Neural progenitor cell (in vitro differentiated cells): ENCODE results near the gene NFASC. TPM values are rescaled to one million over a fixed set of nuclear protein-coding genes. Genes with fewer than 3 reads are reported as not detected.
A peak's percentile ranks its signal among the peaks of the same experiment; 100 is the strongest.

Source experiments
- DNase-seq: peaks from one replicate; pipeline ENCODE4 v3.0.0-alpha.2; 2016; ENCODE audit warnings: low spot score
- H2AFZ ChIP-seq: fragments of 200-600 bp; sonication (generic); replicated peaks from 2 replicates; pipeline ENCODE4 v1.6.1; 2016; ENCODE audit warnings: antibody characterized with exemption
- H3F3A ChIP-seq: fragments of 200-600 bp; sonication (generic); 2 replicates; pipeline ENCODE4 v1.6.1; 2016; ENCODE audit warnings: antibody characterized with exemption, low read depth
- H3K27ac ChIP-seq: fragments of 200-600 bp; sonication (generic); 2 replicates; pipeline ENCODE4 v1.5.1; 2016; ENCODE audit warnings: mild to moderate bottlenecking
- H3K27me3 ChIP-seq: fragments of 200-600 bp; sonication (generic); 2 replicates; pipeline ENCODE4 v1.6.1; 2016; ENCODE audit warnings: mild to moderate bottlenecking, moderate library complexity
- H3K36me3 ChIP-seq: fragments of 200-600 bp; sonication (generic); 2 replicates; pipeline ENCODE4 v1.5.1; 2016
- H3K4me1 ChIP-seq: fragments of 200-600 bp; sonication (generic); 2 replicates; pipeline ENCODE4 v1.6.1; 2016; ENCODE audit warnings: mixed run types
- H3K4me2 ChIP-seq: fragments of 200-600 bp; sonication (generic); 2 replicates; pipeline ENCODE4 v1.6.1; 2016
- H3K4me3 ChIP-seq: fragments of 200-600 bp; sonication (generic); 2 replicates; pipeline ENCODE4 v1.5.1; 2016
- H3K79me2 ChIP-seq: fragments of 200-600 bp; sonication (generic); 2 replicates; pipeline ENCODE4 v1.6.1; 2016; ENCODE audit warnings: low read depth
- H3K9ac ChIP-seq: fragments of 200-600 bp; sonication (generic); 2 replicates; pipeline ENCODE4 v1.6.1; 2016
- H3K9me3 ChIP-seq: fragments of 200-600 bp; sonication (generic); 2 replicates; pipeline ENCODE4 v1.5.1; 2016; ENCODE audit warnings: low read depth
- H4K20me1 ChIP-seq: fragments of 200-600 bp; sonication (generic); 2 replicates; pipeline ENCODE4 v1.6.1; 2016; ENCODE audit warnings: low read depth
- H3K27ac Mint-ChIP-seq: 3 replicates; pipeline ENCODE4 v1.8.0; 2021; ENCODE audit warnings: mixed read lengths
- H3K27me3 Mint-ChIP-seq: 2 replicates; pipeline ENCODE4 v1.8.0; 2022; ENCODE audit warnings: low read depth, mild to moderate bottlenecking, inconsistent platforms, moderate library complexity, mixed read lengths; ENCODE audit not compliant: insufficient read depth
- H3K36me3 Mint-ChIP-seq: 3 replicates; pipeline ENCODE4 v1.8.0; 2021; ENCODE audit warnings: mixed read lengths
- H3K4me1 Mint-ChIP-seq: 3 replicates; pipeline ENCODE4 v1.8.0; 2021; ENCODE audit warnings: mixed read lengths
- H3K4me3 Mint-ChIP-seq: 3 replicates; pipeline ENCODE4 v1.8.0; 2021; ENCODE audit warnings: mild to moderate bottlenecking, moderate library complexity, mixed read lengths
- H3K9me3 Mint-ChIP-seq: 3 replicates; pipeline ENCODE4 v1.8.0; 2020; ENCODE audit warnings: mixed read lengths
- CTCF ChIP-seq: fragments of 200-600 bp; sonication (generic); IDR thresholded peaks from 2 replicates; pipeline ENCODE4 v1.5.1; 2017; ENCODE audit warnings: antibody characterized with exemption, mild to moderate bottlenecking
- EZH2 ChIP-seq: fragments of 200-600 bp; sonication (generic); IDR thresholded peaks from 2 replicates; pipeline ENCODE4 v1.6.1; 2017; ENCODE audit warnings: antibody characterized with exemption, mild to moderate bottlenecking, moderate library complexity
- EZH2phosphoT487 ChIP-seq: fragments of 200-600 bp; sonication (generic); IDR thresholded peaks from 2 replicates; pipeline ENCODE4 v1.6.1; 2017; ENCODE audit warnings: antibody characterized with exemption
- total RNA-seq: library from RNA; depleted of rRNA; stranded (reverse); fragments of >200 nt; gene quantifications from 2 replicates; pipeline ENCODE4 v1.2.3, GENCODE V29; 2015; ENCODE audit warnings: low replicate concordance

The NFASC gene
- total RNA-seq, 1 donor from 2014 or later: 2.5 TPM

- no peak overlapping the region for H3K9ac ChIP-seq
- Mint-ChIP-seq H3K4me1 (peaks cover 20% of the 10 kb centered on the region), H3K4me3 (no peak overlapping the region), H3K27ac (no peak overlapping the region), H3K36me3 (no peaks in the 10 kb centered on the region), H3K27me3 (peaks cover 12% of the 10 kb centered on the region), H3K9me3 (no peaks in the 10 kb centered on the region)
- H3F3A ChIP-seq: no peaks in the 10 kb centered on the region
- no peaks in the 10 kb centered on the region for H3K9me3 ChIP-seq
- peaks cover 3% of the 10 kb centered on the region for H3K4me1 ChIP-seq
- DNase-seq: no peak
- no peaks in the 10 kb centered on the region for H3K27me3 ChIP-seq
- H3K4me3 ChIP-seq: no peak overlapping the region
- H3K79me2 ChIP-seq: no peaks in the 10 kb centered on the region
- no peak overlapping the region for H2AFZ ChIP-seq
- TF ChIP-seq EZH2 (no peak), CTCF (no peak), EZH2phosphoT487 (no peak)
- H4K20me1 ChIP-seq: no peaks in the 10 kb centered on the region
- H3K4me2 ChIP-seq: no peak overlapping the region
- no peaks in the 10 kb centered on the region for H3K36me3 ChIP-seq
- H3K27ac ChIP-seq: no peak overlapping the region
Observed at GRCh38 chr1:205064301-205064700, 193.6 kb downstream of the NFASC start.

GRCh38 chr1:205064741-205065316 is 194.2 kb downstream of the NFASC start:
- Mint-ChIP-seq H3K4me3 (no peak overlapping the region), H3K4me1 (peaks cover 20% of the 10 kb centered on the region), H3K9me3 (no peaks in the 10 kb centered on the region), H3K27ac (peak overlapping the region; percentile 65), H3K27me3 (peaks cover 12% of the 10 kb centered on the region), H3K36me3 (no peaks in the 10 kb centered on the region)
- Histone ChIP-seq H3K4me1 (peaks cover 3% of the 10 kb centered on the region), H3K9me3 (no peaks in the 10 kb centered on the region), H3K4me2 (no peak overlapping the region), H3K79me2 (no peaks in the 10 kb centered on the region), H2AFZ (no peak overlapping the region), H3F3A (no peaks in the 10 kb centered on the region), H3K4me3 (no peak overlapping the region), H3K27me3 (no peaks in the 10 kb centered on the region), H3K9ac (no peak overlapping the region), H4K20me1 (no peaks in the 10 kb centered on the region), H3K36me3 (no peaks in the 10 kb centered on the region), H3K27ac (no peak overlapping the region)
- TF ChIP-seq EZH2phosphoT487: no peak
- DNase-seq: no peak

GRCh38 chr1:205065666-205066065 is 195.0 kb downstream of the NFASC start:
- TF ChIP-seq EZH2 (no peak), CTCF (no peak), EZH2phosphoT487 (no peak)
- no peak overlapping the region for H3K4me2 ChIP-seq
- H3K36me3 Mint-ChIP-seq: no peaks in the 10 kb centered on the region
- H3K4me1 ChIP-seq: peaks cover 3% of the 10 kb centered on the region
- no peaks in the 10 kb centered on the region for H3K9me3 ChIP-seq
- H3K4me3 ChIP-seq: no peak overlapping the region
- H3K4me3 Mint-ChIP-seq: no peak overlapping the region
- H3F3A ChIP-seq: no peaks in the 10 kb centered on the region
- no peak overlapping the region for H3K27ac ChIP-seq
- H2AFZ ChIP-seq: no peak overlapping the region
- H3K4me1 Mint-ChIP-seq: peaks cover 16% of the 10 kb centered on the region
- peaks cover 12% of the 10 kb centered on the region for H3K27me3 Mint-ChIP-seq
- H3K27me3 ChIP-seq: no peaks in the 10 kb centered on the region
- DNase-seq: no peak
- no peaks in the 10 kb centered on the region for H3K79me2 ChIP-seq
- no peaks in the 10 kb centered on the region for H3K36me3 ChIP-seq
- H4K20me1 ChIP-seq: no peaks in the 10 kb centered on the region
- H3K9ac ChIP-seq: no peak overlapping the region
- no peaks in the 10 kb centered on the region for H3K9me3 Mint-ChIP-seq
- H3K27ac Mint-ChIP-seq: no peak overlapping the region

- DNase-seq: peak; percentile 49
- no peaks in the 10 kb centered on the region for H3K27me3 ChIP-seq
- no peak overlapping the region for H3K4me3 ChIP-seq
- peaks cover 3% of the 10 kb centered on the region for H3K4me1 ChIP-seq
- H3K36me3 ChIP-seq: no peaks in the 10 kb centered on the region
- Mint-ChIP-seq H3K36me3 (no peaks in the 10 kb centered on the region), H3K4me1 (peaks cover 19% of the 10 kb centered on the region), H3K9me3 (no peaks in the 10 kb centered on the region), H3K27ac (no peak overlapping the region), H3K4me3 (no peak overlapping the region), H3K27me3 (peaks cover 12% of the 10 kb centered on the region)
- no peak overlapping the region for H3K27ac ChIP-seq
- no peaks in the 10 kb centered on the region for H3F3A ChIP-seq
- no peak overlapping the region for H3K9ac ChIP-seq
- H3K79me2 ChIP-seq: no peaks in the 10 kb centered on the region
- H4K20me1 ChIP-seq: no peaks in the 10 kb centered on the region
- no peak overlapping the region for H2AFZ ChIP-seq
- no peak overlapping the region for H3K4me2 ChIP-seq
- no peak for TF ChIP-seq EZH2
- TF ChIP-seq CTCF: peak; percentile 51
- no peaks in the 10 kb centered on the region for H3K9me3 ChIP-seq
Observed at GRCh38 chr1:205066141-205066818, 195.6 kb downstream of the NFASC start.
